NCI-H187 treated with DMSO at 0.1 percent for 48 hours (cell line): ENCODE results near the gene DGKZ.
A peak's percentile ranks its signal among the peaks of the same experiment; 100 is the strongest.

Source experiments
- DNase-seq: peaks from one replicate; lab custom pipeline; 2025; lab: John Stamatoyannopoulos, UW

The DGKZ gene

DNA sequence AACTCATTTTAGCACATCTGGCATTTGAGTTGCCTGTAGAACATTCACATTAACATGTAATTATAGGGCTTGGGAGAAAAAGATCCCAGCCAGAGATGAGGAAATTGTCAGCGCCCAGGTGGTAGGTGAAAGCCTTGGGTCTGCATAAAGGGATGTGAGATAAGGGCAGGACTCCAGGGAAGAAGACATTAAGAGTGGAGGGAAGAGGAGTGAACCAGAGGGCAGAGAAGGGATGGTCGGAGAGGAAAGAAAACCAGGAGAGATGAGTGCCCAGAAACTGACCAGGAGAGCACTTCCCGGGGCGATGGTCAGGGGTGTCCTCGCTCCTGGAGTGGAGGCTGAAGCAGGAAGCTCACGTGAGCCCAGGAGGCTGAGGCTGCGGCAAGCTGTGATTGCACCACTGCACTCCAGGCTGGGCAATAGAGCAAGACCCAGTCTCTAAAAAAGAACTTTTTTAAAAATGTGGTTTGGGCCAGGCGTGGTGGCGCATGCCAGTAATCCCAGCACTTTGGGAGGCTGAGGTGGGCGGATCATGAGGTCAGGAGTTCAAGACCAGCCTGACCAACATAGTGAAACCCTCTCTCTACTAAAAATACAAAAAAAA, 20.3 kb upstream of the DGKZ start:
- DNase-seq, result no peak

GRCh38 chr11:46327829-46328228, 19.4 kb upstream of the DGKZ start:
- DNase-seq, result no peak

DNA sequence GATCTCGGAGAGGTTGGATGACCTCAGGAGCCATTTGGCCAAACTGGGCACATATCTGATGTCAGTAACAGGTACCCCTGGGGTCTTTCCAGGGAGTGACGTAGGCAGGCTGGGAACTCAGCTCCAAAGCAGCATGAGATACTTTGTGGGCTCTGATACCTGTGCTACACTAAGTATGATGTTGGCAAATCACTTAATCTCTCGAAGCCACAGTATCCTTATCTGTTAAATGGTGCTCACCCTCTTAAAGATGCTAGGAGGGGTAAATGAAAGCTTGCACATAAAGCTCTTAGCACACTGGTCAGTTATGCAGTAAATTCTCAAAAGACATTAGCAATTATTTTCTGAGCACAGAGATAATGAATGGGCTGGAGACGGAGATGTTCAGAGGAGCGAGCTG, 17.1 kb upstream of the DGKZ start:
- DNase-seq, result no peak

- DNase-seq, result peak; percentile 45
Observed at GRCh38 chr11:46330563-46331281, 16.5 kb upstream of the DGKZ start.

- no peak for DNase-seq
Observed at GRCh38 chr11:46331282-46331984, 15.8 kb upstream of the DGKZ start.

GRCh38 chr11:46332093-46332567, 15.1 kb upstream of the DGKZ start:
- no peak for DNase-seq

DNA sequence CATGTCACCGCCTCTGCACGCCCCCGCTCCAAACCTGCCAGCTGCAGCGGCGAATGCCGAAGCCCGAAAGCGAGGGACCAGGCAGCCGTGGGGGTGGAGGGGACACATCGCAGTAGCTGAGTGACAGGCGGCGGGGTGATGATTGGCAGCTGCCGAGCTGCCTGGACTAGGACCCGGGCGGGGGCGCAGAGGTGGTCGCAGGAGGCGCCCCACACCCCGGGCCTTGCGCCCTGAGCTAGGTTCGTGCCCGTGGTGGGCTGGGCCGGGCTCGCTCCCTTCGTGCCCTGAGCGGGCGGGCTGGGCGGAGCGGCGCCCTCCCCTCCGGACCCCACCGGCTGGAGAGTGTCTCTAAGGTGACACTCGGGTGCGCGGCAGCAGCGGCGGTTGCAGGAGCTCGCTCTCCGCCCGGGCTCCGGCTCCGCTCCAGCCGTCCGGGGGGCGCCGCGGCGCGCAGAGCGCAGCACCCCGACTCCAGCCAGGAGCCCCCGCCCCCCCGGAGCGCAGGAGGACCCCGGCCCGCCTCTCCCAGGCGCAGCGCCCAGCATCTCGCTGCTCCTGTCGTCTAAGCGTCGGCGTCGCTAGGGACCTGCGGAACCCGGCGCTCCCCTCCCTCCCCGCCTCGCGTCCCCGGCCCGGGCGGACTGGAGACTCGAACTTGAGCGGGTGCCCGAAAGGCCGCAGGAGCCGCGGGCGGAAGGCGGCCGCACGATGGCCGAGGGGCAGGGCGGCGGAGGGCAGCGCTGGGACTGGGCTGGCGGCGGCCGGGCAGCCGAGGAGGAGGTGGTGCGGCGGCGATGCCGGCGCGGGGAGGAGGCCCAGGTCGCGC, 14.5 kb upstream of the DGKZ start:
- no peak for DNase-seq

- no peak for DNase-seq
Observed at GRCh38 chr11:46333394-46333947, 13.8 kb upstream of the DGKZ start.

GRCh38 chr11:46334211-46334610, 13.1 kb upstream of the DGKZ start:
- no peak for DNase-seq

- no peak for DNase-seq
Observed at GRCh38 chr11:46335271-46335670, 12.0 kb upstream of the DGKZ start.

GRCh38 chr11:46335890-46336562, 11.2 kb upstream of the DGKZ start:
- no peak for DNase-seq

DNA sequence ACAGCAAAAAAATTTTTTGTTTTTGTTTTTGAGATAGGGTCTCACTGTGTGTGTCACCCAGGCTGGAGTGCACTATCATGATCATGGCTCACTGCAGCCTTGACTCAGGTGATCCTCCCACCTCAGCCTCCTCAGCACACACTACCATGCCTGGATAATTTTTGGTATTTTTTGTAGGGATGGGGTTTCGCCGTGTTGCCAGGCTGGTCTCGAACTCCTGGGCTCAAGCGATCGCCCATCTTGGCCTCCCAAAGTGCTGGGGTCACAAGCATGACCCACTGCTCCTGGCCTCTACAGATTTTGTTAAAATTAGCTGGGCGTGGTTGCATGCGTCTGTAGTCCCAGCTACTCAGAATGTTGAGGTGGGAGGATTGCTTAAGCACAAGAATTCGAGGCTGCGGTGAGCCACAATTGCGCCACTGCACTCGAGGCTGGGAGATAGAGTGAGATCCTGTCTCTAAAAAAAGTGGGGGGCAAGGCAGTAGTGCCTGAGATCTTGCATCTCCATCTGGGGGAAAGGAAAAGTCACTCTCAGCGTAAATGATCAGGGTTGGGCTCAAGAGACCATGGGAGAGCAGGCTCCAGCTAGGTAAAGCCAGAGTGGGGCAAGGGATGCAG, 10.6 kb upstream of the DGKZ start:
- no peak for DNase-seq

GRCh38 chr11:46337626-46338345, 9.5 kb upstream of the DGKZ start:
- DNase-seq, result no peak

DNA sequence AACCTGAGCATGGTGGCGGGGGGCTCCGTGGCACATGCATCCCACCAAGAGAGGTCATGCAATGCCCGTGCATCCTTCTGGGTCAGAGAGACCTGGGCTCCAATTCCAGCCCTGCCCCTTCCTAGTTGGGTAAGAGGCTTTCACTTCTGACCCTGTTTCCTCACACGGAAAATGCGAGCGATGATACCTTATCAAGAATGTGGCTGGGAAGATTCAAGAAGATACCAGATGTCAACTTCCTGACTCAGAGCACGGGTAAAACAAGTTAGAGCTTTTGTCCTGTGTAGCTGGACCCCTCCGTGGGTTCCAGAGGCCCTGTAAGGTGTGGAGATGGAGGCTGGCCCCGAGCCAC, 8.7 kb upstream of the DGKZ start:
- no peak for DNase-seq

DNA sequence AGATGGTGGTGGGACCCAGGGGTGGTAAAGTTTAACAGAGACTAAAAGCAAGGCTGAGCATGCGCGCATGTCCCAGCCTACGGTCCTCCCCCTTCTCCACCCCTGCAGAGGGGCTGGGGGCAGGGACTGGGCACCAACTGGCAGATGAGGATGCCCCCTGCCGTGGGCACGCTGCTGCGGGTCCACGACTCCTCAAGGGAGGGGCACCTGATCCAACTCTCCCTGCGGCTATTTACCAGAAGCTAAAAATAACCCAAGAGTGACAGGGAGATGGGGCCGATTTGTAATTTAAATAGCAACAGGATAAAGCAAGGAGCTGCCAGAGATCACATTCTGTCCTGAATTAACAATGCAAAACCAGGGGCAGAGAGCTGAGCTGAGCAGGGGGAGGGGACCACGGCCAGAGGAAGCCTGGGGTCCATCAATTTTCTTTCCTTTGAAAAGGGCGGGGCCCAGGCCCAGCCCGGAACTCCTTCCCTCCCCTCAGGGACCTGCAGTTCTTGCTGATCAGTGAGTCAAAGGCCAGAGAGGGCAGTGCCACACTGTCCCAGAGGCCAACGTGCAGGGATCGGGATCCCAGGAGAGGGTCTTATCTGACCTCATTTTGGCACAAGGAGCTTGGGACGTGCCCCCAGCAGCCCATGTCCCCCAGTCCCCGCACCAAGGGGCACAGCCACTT, 8.1 kb upstream of the DGKZ start:
- no peak for DNase-seq

- no peak for DNase-seq
Observed at GRCh38 chr11:46339816-46340215, 7.4 kb upstream of the DGKZ start.

DNA sequence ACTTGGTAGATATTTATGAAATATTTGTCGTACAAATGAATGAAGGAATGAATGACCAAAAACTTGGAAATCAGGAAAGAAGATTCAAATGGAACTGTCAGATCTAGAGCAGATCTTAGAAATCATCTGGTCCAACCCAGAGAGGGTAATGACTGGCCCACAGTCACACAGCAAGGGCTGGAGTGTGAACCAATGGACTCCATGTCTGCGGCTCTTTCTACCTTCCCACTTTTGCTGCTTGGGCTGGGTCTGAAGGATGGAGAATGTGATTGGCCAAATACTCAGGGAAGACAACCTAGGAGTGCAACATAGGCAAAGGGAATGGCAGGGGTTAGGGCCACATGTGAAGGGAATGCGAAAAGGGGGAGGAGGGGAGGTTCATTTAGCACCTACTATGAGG, 5.8 kb upstream of the DGKZ start:
- DNase-seq, result no peak

- no peak for DNase-seq
Observed at GRCh38 chr11:46342239-46342638, 5.0 kb upstream of the DGKZ start.

GRCh38 chr11:46343520-46343919, 3.7 kb upstream of the DGKZ start:
- DNase-seq, result no peak

- DNase-seq, result peak; percentile 33
Observed at GRCh38 chr11:46345131-46345597, 2.1 kb upstream of the DGKZ start.
